GM12801 (cell line): ENCODE data around the gene MPP7.

Source experiments
- CTCF ChIP-seq: IDR thresholded peaks from one replicate; pipeline ENCODE4 v1.5.1; 2011; ENCODE audit warnings: control low read depth; ENCODE audit not compliant: insufficient read length; ENCODE audit errors: extremely low read depth

Gene MPP7

DNA sequence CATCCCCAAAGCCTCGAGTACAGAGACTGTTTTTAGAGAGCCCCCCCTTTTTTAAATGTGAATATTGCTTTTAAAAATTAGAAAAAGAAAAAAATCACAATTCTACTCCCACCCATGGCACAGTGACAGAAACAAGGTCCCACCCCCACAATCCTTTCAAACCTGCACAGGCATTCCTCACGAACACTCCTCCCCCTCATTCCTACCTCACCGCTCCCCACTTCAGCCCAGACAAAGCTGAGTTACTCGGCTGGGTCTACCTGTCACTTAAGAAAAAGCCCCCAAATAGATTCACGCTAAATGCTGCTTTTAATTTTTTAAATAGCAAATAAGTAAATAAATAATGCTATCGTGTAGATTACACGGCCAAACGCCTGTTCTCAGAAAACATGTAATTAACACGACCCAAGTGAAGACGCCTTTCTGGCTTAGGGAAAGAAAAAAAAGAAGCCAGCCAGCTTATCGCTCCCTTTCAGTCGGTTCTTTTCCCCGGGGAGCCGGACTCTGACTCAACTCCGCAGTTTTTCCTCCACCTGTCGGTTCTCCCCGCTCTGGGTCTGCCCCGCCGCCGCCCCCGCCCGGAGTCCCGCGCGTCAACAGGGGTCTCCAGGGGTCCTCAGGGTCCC is 739 bp downstream of the MPP7 start:
- TF ChIP-seq CTCF, result no peak

DNA sequence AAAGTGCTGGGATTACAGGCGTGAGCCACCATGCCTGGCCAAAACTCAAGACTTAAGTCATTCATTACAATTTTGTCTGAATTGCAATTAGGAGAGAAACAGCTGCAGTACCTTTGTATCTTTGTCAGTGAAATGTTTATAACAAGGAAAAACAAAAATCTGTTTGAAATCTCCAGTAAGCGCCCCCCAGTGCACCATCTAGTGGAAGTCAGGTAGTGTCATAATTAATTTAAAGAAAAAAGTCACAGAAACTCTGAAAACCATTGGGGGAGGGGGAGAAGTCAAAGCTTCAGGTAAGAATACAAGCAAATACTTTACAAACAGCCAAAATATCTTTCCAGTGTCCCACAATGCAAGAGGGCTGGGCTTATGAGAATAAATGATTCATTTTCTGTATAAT is 2.8 kb downstream of the MPP7 start:
- TF ChIP-seq CTCF, result no peak

DNA sequence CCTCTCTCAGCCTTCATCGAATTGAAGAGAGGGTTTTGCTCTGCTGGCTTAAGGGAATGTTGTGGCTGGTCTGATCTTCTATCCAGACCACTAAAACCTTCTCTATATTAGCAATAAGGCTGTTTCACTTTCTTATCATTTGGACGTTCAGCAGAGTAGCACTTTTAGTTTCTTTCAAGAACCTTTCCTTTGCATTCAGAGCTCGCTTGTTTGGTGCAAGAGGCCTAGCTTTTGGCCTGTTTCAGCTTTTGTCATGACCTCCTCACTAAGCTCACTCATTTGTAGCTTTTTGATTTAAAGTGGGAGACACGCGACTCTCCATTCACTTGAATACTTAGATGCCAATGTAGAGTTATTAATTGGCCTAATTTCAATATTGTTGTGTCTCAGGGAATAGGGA is 3.9 kb downstream of the MPP7 start:
- TF ChIP-seq CTCF, result no peak

DNA sequence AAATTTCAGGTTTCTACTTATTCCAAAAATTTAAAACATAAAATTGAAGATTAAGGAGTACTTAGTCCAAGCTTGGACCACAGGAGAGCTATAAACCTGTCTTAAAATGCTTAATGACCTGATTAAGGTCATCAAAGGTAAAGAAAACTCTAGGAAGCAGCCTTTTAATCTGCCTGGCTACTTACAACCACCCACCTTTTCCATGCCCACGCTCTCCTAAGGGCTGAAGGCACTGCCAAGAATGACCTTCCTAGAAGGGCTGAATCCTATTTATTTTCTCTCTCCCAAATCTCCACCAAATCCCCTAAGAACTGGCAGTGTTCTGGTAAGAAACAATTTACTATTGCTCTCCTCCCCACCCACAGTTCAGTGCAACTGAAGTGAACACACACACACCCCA is 6.8 kb downstream of the MPP7 start:
- TF ChIP-seq CTCF, result no peak

DNA sequence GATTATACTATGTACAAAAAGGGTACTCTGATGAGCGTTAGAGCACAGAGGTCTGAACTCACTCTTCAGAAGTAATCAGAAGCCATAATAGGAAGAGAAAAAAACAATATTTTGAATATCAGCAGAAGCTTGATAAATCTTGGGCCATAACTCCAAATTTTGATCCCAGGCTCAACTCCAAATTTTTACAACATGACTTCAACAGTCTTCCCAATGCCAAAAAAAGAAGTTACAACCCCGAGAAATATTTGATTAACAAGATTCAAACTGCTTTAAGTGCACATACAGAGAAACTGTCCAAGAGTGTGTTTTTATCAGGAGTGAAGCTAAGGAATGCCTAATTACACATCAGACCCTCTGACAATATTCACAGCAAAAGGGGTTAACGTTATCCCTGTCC is 7.5 kb downstream of the MPP7 start:
- no peak for TF ChIP-seq CTCF

DNA sequence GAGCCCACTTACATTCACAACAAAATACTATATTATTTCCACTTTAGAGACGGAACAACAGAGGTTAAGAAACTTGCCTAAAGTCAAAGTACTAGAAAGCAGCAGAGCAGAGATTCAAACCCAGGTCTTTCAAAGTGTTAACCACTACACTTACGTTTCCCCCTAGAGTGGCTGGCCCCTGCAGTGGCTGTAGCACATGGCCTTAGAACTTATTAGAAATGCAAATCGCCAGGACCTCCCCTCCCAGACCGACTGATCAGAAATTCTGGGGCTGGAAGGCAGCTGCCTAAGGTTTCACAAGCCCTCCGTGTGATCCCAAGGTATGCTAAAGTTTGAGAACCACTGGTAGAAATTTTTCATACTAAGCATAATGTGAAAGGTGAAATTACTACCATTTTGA is 8.1 kb downstream of the MPP7 start:
- TF ChIP-seq CTCF, result no peak

GRCh38 chr10:28294169-28294532 is 8.7 kb downstream of the MPP7 start:
- no peak for TF ChIP-seq CTCF
